DND-41 (cell line): ENCODE data around the gene PCGF5.

Experiments used
- CTCF ChIP-seq: IDR thresholded peaks from 2 replicates; pipeline ENCODE4 v1.5.1; 2012; ENCODE audit warnings: borderline replicate concordance, low read length, moderate library complexity, mild to moderate bottlenecking; ENCODE audit not compliant: poor library complexity, severe bottlenecking; ENCODE audit errors: extremely low read depth
- EZH2 ChIP-seq: IDR thresholded peaks from 3 replicates; pipeline ENCODE4 v1.6.1; 2012; ENCODE audit warnings: borderline replicate concordance, low read depth, mild to moderate bottlenecking, moderate library complexity, low read length, inconsistent platforms; ENCODE audit not compliant: severe bottlenecking

- TF ChIP-seq EZH2 (no peak), CTCF (no peak)
These were observed 73.9 kb downstream of the PCGF5 start for GRCh38 chr10:91294134-91294906.
